ENCODE data around the gene NPAS4.
A peak's percentile ranks its signal among the peaks of the same experiment; 100 is the strongest.

Gene NPAS4

GRCh38 chr11:66409226-66409625 lies 11.6 kb upstream of the NPAS4 start:
- H3K4me1 Mint-ChIP-seq (ENCODE audit: low read depth): peaks cover 4% of the 10 kb centered on the region
- H3K4me3 Mint-ChIP-seq: no peak overlapping the region
- no peaks in the 10 kb centered on the region for H3K9me3 Mint-ChIP-seq
- no peak overlapping the region for H3K27ac Mint-ChIP-seq
- DNase-seq (ENCODE audit: low spot score): no peak
- H3K36me3 Mint-ChIP-seq (ENCODE audit: low read depth): no peaks in the 10 kb centered on the region
- peaks cover 9% of the 10 kb centered on the region for H3K27me3 Mint-ChIP-seq (ENCODE audit: low read depth)

GRCh38 chr11:66410191-66410590 lies 10.6 kb upstream of the NPAS4 start:
- DNase-seq (ENCODE audit: low spot score): no peak
- H3K36me3 Mint-ChIP-seq (ENCODE audit: low read depth): no peaks in the 10 kb centered on the region
- no peaks in the 10 kb centered on the region for H3K9me3 Mint-ChIP-seq
- peaks cover 14% of the 10 kb centered on the region for H3K27me3 Mint-ChIP-seq (ENCODE audit: low read depth)
- H3K27ac Mint-ChIP-seq: no peak overlapping the region
- H3K4me1 Mint-ChIP-seq (ENCODE audit: low read depth): peaks cover 4% of the 10 kb centered on the region
- peak overlapping the region; percentile 40 for H3K4me3 Mint-ChIP-seq

- Mint-ChIP-seq H3K27me3 (ENCODE audit: low read depth) (peaks cover 13% of the 10 kb centered on the region), H3K4me3 (no peak overlapping the region), H3K9me3 (no peaks in the 10 kb centered on the region), H3K4me1 (ENCODE audit: low read depth) (peaks cover 4% of the 10 kb centered on the region), H3K27ac (no peak overlapping the region), H3K36me3 (ENCODE audit: low read depth) (no peaks in the 10 kb centered on the region)
- no peak for DNase-seq (ENCODE audit: low spot score)
These were observed 9.5 kb upstream of the NPAS4 start for GRCh38 chr11:66411323-66411722.

- Mint-ChIP-seq H3K4me3 (no peak overlapping the region), H3K36me3 (ENCODE audit: low read depth) (no peaks in the 10 kb centered on the region), H3K27ac (no peak overlapping the region), H3K27me3 (ENCODE audit: low read depth) (peaks cover 13% of the 10 kb centered on the region), H3K4me1 (ENCODE audit: low read depth) (peaks cover 4% of the 10 kb centered on the region), H3K9me3 (no peaks in the 10 kb centered on the region)
- DNase-seq (ENCODE audit: low spot score): no peak
These were observed 8.7 kb upstream of the NPAS4 start for GRCh38 chr11:66412110-66412509.

- Mint-ChIP-seq H3K4me3 (no peak overlapping the region), H3K4me1 (ENCODE audit: low read depth) (peaks cover 8% of the 10 kb centered on the region)
These were observed 7.7 kb upstream of the NPAS4 start for GRCh38 chr11:66413167-66413566.

GRCh38 chr11:66414120-66414934 lies 6.5 kb upstream of the NPAS4 start:
- Mint-ChIP-seq H3K27me3 (ENCODE audit: low read depth) (peaks cover 23% of the 10 kb centered on the region), H3K4me3 (no peak overlapping the region), H3K36me3 (ENCODE audit: low read depth) (no peaks in the 10 kb centered on the region), H3K27ac (no peak overlapping the region), H3K4me1 (ENCODE audit: low read depth) (peaks cover 12% of the 10 kb centered on the region), H3K9me3 (no peaks in the 10 kb centered on the region)
- DNase-seq (ENCODE audit: low spot score): no peak

More at GRCh38 chr11:66413167-66413566, 7.7 kb upstream of the NPAS4 start:
- H3K36me3 Mint-ChIP-seq (ENCODE audit: low read depth): no peaks in the 10 kb centered on the region
- DNase-seq (ENCODE audit: low spot score): no peak
- no peak overlapping the region for H3K27ac Mint-ChIP-seq
- H3K9me3 Mint-ChIP-seq: no peaks in the 10 kb centered on the region
- peaks cover 17% of the 10 kb centered on the region for H3K27me3 Mint-ChIP-seq (ENCODE audit: low read depth)

GRCh38 chr11:66415423-66415822 lies 5.4 kb upstream of the NPAS4 start:
- H3K36me3 Mint-ChIP-seq (ENCODE audit: low read depth): no peaks in the 10 kb centered on the region
- H3K27ac Mint-ChIP-seq: no peak overlapping the region
- peaks cover 11% of the 10 kb centered on the region for H3K4me1 Mint-ChIP-seq (ENCODE audit: low read depth)
- DNase-seq (ENCODE audit: low spot score): no peak
- no peak overlapping the region for H3K4me3 Mint-ChIP-seq
- no peaks in the 10 kb centered on the region for H3K9me3 Mint-ChIP-seq
- H3K27me3 Mint-ChIP-seq (ENCODE audit: low read depth): peaks cover 28% of the 10 kb centered on the region

- DNase-seq (ENCODE audit: low spot score): peak; percentile 35
- H3K4me1 Mint-ChIP-seq (ENCODE audit: low read depth): peaks cover 8% of the 10 kb centered on the region
- no peak overlapping the region for H3K27ac Mint-ChIP-seq
- H3K4me3 Mint-ChIP-seq: no peak overlapping the region
- no peaks in the 10 kb centered on the region for H3K9me3 Mint-ChIP-seq
- H3K36me3 Mint-ChIP-seq (ENCODE audit: low read depth): no peaks in the 10 kb centered on the region
- H3K27me3 Mint-ChIP-seq (ENCODE audit: low read depth): peaks cover 33% of the 10 kb centered on the region
These were observed 3.8 kb upstream of the NPAS4 start for GRCh38 chr11:66417000-66417399.

- Mint-ChIP-seq H3K27ac (no peak overlapping the region), H3K36me3 (ENCODE audit: low read depth) (no peaks in the 10 kb centered on the region), H3K4me3 (no peak overlapping the region), H3K9me3 (no peaks in the 10 kb centered on the region), H3K4me1 (ENCODE audit: low read depth) (peaks cover 8% of the 10 kb centered on the region), H3K27me3 (ENCODE audit: low read depth) (peaks cover 33% of the 10 kb centered on the region)
- DNase-seq (ENCODE audit: low spot score): peak; percentile 78
These were observed 2.5 kb upstream of the NPAS4 start for GRCh38 chr11:66418168-66418985.

- Mint-ChIP-seq H3K4me3 (no peak overlapping the region), H3K4me1 (ENCODE audit: low read depth) (peaks cover 8% of the 10 kb centered on the region), H3K27me3 (ENCODE audit: low read depth) (peaks cover 33% of the 10 kb centered on the region), H3K36me3 (ENCODE audit: low read depth) (no peaks in the 10 kb centered on the region), H3K27ac (no peak overlapping the region), H3K9me3 (no peaks in the 10 kb centered on the region)
- no peak for DNase-seq (ENCODE audit: low spot score)
These were observed 1.9 kb upstream of the NPAS4 start for GRCh38 chr11:66418986-66419308.

- Mint-ChIP-seq H3K4me1 (ENCODE audit: low read depth) (peaks cover 8% of the 10 kb centered on the region), H3K4me3 (no peak overlapping the region), H3K27ac (no peak overlapping the region), H3K36me3 (ENCODE audit: low read depth) (no peaks in the 10 kb centered on the region), H3K9me3 (no peaks in the 10 kb centered on the region), H3K27me3 (ENCODE audit: low read depth) (peaks cover 29% of the 10 kb centered on the region)
- no peak for DNase-seq (ENCODE audit: low spot score)
These were observed 1.0 kb upstream of the NPAS4 start for GRCh38 chr11:66419825-66420224.

GRCh38 chr11:66421492-66422205 lies 814 bp downstream of the NPAS4 start:
- DNase-seq (ENCODE audit: low spot score): peak; percentile 84
- Mint-ChIP-seq H3K27me3 (ENCODE audit: low read depth) (peaks cover 22% of the 10 kb centered on the region), H3K9me3 (no peaks in the 10 kb centered on the region), H3K27ac (no peak overlapping the region), H3K4me1 (ENCODE audit: low read depth) (peaks cover 8% of the 10 kb centered on the region), H3K36me3 (ENCODE audit: low read depth) (no peaks in the 10 kb centered on the region), H3K4me3 (no peak overlapping the region)

- Mint-ChIP-seq H3K27ac (no peak overlapping the region), H3K36me3 (ENCODE audit: low read depth) (no peaks in the 10 kb centered on the region), H3K4me1 (ENCODE audit: low read depth) (no peaks in the 10 kb centered on the region), H3K27me3 (ENCODE audit: low read depth) (peaks cover 4% of the 10 kb centered on the region), H3K9me3 (no peaks in the 10 kb centered on the region), H3K4me3 (no peak overlapping the region)
- DNase-seq (ENCODE audit: low spot score): no peak
These were observed 5.5 kb downstream of the NPAS4 start for GRCh38 chr11:66426314-66426713.

GRCh38 chr11:66428933-66429332 lies 8.1 kb downstream of the NPAS4 start:
- H3K27me3 Mint-ChIP-seq (ENCODE audit: low read depth): no peaks in the 10 kb centered on the region
- H3K9me3 Mint-ChIP-seq: no peaks in the 10 kb centered on the region
- peaks cover 6% of the 10 kb centered on the region for H3K36me3 Mint-ChIP-seq (ENCODE audit: low read depth)
- H3K27ac Mint-ChIP-seq: no peak overlapping the region
- H3K4me1 Mint-ChIP-seq (ENCODE audit: low read depth): no peaks in the 10 kb centered on the region
- H3K4me3 Mint-ChIP-seq: no peak overlapping the region
- no peak for DNase-seq (ENCODE audit: low spot score)
